ENCODE data around the gene CATSPERE. TPM values are rescaled to one million over a fixed set of nuclear protein-coding genes. Genes with fewer than 3 reads are reported as not detected.

The CATSPERE gene
- total RNA-seq, 1 donor from 2014 or later, result 1.8 TPM

GRCh38 chr1:244419024-244419423 is 42.0 kb upstream of the CATSPERE start:
- H3K4me1 Mint-ChIP-seq (ENCODE audit: low read depth), result peaks cover 8% of the 10 kb centered on the region
- no peak for TF ChIP-seq CTCF (IDR thresholded peaks at IDR 0.05; ENCODE audit: unreplicated experiment)
- peaks cover 46% of the 10 kb centered on the region for H3K36me3 Mint-ChIP-seq (ENCODE audit: insufficient read depth)
- DNase-seq (ENCODE audit: low spot score, unreplicated experiment), result no peak
- H3K27me3 Mint-ChIP-seq, result peaks cover 81% of the 10 kb centered on the region
- no peak overlapping the region for H3K4me3 Mint-ChIP-seq (ENCODE audit: low read depth)
- H3K27ac Mint-ChIP-seq, result no peak overlapping the region
- H3K9me3 Mint-ChIP-seq (ENCODE audit: low read depth), result no peaks in the 10 kb centered on the region

- no peaks in the 10 kb centered on the region for H3K9me3 Mint-ChIP-seq (ENCODE audit: low read depth)
- no peak for TF ChIP-seq CTCF (IDR thresholded peaks at IDR 0.05; ENCODE audit: unreplicated experiment)
- H3K27ac Mint-ChIP-seq, result no peak overlapping the region
- peaks cover 25% of the 10 kb centered on the region for H3K36me3 Mint-ChIP-seq (ENCODE audit: insufficient read depth)
- H3K4me3 Mint-ChIP-seq (ENCODE audit: low read depth), result no peak overlapping the region
- H3K27me3 Mint-ChIP-seq, result peaks cover 72% of the 10 kb centered on the region
- DNase-seq (ENCODE audit: low spot score, unreplicated experiment), result no peak
- H3K4me1 Mint-ChIP-seq (ENCODE audit: low read depth), result peaks cover 9% of the 10 kb centered on the region
These were observed 38.9 kb upstream of the CATSPERE start for GRCh38 chr1:244422174-244422573.

GRCh38 chr1:244424649-244425334 is 36.3 kb upstream of the CATSPERE start:
- Mint-ChIP-seq H3K4me3 (ENCODE audit: low read depth) (no peak overlapping the region), H3K27ac (no peak overlapping the region)

GRCh38 chr1:244427647-244428046 is 33.4 kb upstream of the CATSPERE start:
- Mint-ChIP-seq H3K27ac (no peak overlapping the region), H3K27me3 (peaks cover 40% of the 10 kb centered on the region), H3K4me1 (ENCODE audit: low read depth) (peaks cover 1% of the 10 kb centered on the region), H3K4me3 (ENCODE audit: low read depth) (no peak overlapping the region), H3K9me3 (ENCODE audit: low read depth) (no peaks in the 10 kb centered on the region), H3K36me3 (ENCODE audit: insufficient read depth) (peaks cover 15% of the 10 kb centered on the region)
- DNase-seq (ENCODE audit: low spot score, unreplicated experiment), result no peak
- no peak for TF ChIP-seq CTCF (IDR thresholded peaks at IDR 0.05; ENCODE audit: unreplicated experiment)

More at GRCh38 chr1:244424649-244425334, 36.3 kb upstream of the CATSPERE start:
- DNase-seq (ENCODE audit: low spot score, unreplicated experiment), result no peak
- H3K27me3 Mint-ChIP-seq, result peaks cover 60% of the 10 kb centered on the region
- H3K4me1 Mint-ChIP-seq (ENCODE audit: low read depth), result peaks cover 4% of the 10 kb centered on the region
- no peak for TF ChIP-seq CTCF (IDR thresholded peaks at IDR 0.05; ENCODE audit: unreplicated experiment)
- H3K36me3 Mint-ChIP-seq (ENCODE audit: insufficient read depth), result peaks cover 17% of the 10 kb centered on the region
- H3K9me3 Mint-ChIP-seq (ENCODE audit: low read depth), result no peaks in the 10 kb centered on the region

GRCh38 chr1:244429818-244430217 is 31.3 kb upstream of the CATSPERE start:
- H3K4me3 Mint-ChIP-seq (ENCODE audit: low read depth), result no peak overlapping the region
- peaks cover 1% of the 10 kb centered on the region for H3K4me1 Mint-ChIP-seq (ENCODE audit: low read depth)
- H3K27me3 Mint-ChIP-seq, result peaks cover 21% of the 10 kb centered on the region
- TF ChIP-seq CTCF (IDR thresholded peaks at IDR 0.05; ENCODE audit: unreplicated experiment), result no peak
- no peaks in the 10 kb centered on the region for H3K9me3 Mint-ChIP-seq (ENCODE audit: low read depth)
- DNase-seq (ENCODE audit: low spot score, unreplicated experiment), result no peak
- peaks cover 8% of the 10 kb centered on the region for H3K36me3 Mint-ChIP-seq (ENCODE audit: insufficient read depth)
- H3K27ac Mint-ChIP-seq, result no peak overlapping the region

Measured in progenitor cell of endocrine pancreas (in vitro differentiated cells).